HepG2 (cell line): ENCODE measurements around the gene HRCT1.

Experiments used
- EZH2 ChIP-seq: conservative IDR thresholded peaks from 2 replicates; pipeline ENCODE4 v1.6.1; 2012; ENCODE audit warnings: mild to moderate bottlenecking, low read depth, low read length, moderate library complexity
- SP2 ChIP-seq: sonication (generic); formaldehyde crosslinking; IDR thresholded peaks from 2 replicates; pipeline ENCODE4 v1.5.1; 2020; ENCODE audit warnings: mild to moderate bottlenecking, missing genetic modification reagents
- TCF7 ChIP-seq: sonication (generic); IDR thresholded peaks from 2 replicates; pipeline ENCODE4 v1.6.1; 2016; ENCODE audit warnings: antibody characterized with exemption, low read depth
- ZNF329 ChIP-seq: sonication (generic); formaldehyde crosslinking; IDR thresholded peaks from 2 replicates; pipeline ENCODE4 v1.9.0; 2021; ENCODE audit warnings: low read depth, mild to moderate bottlenecking, missing genetic modification reagents
- ZNF629 ChIP-seq: sonication (generic); formaldehyde crosslinking; conservative IDR thresholded peaks from 2 replicates; pipeline ENCODE4 v1.5.0; 2020; ENCODE audit warnings: missing genetic modification reagents
- TF ChIP-seq, protein P1 (sequence below): sonication (generic); formaldehyde crosslinking; IDR thresholded peaks from 2 replicates; pipeline ENCODE4 v1.5.0; 2020; ENCODE audit warnings: mild to moderate bottlenecking, missing genetic modification reagents, moderate library complexity
- TF ChIP-seq, protein P2 (sequence below): sonication (generic); formaldehyde crosslinking; IDR thresholded peaks from 2 replicates; pipeline ENCODE4 v1.4.0; 2020; ENCODE audit warnings: missing genetic modification reagents, mild to moderate bottlenecking, borderline replicate concordance
- TF ChIP-seq, protein P3 (sequence below): sonication (generic); formaldehyde crosslinking; conservative IDR thresholded peaks from 2 replicates; pipeline ENCODE4 v1.4.0; 2020; ENCODE audit warnings: missing genetic modification reagents

DNA sequence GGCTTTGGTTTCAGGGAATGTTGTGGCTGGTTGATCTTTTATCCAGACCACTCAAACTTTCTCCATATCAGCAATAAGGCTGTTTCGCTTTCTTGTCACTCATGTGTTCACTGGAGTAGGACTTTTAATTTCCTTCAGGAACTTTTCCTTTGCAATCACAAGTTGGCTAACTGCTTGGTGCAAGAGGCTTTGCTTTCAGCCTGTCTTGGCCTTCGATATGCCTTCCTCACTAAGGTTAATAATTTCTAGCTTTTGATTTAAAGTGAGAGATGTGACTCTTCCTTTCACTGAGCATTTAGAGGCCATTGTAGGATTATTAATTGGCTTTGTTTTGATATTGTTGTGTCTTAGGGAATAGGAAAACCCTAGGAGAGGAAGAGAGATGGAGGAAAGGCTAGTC, 7.0 kb upstream of the HRCT1 start:
- TF ChIP-seq, protein P1, sequence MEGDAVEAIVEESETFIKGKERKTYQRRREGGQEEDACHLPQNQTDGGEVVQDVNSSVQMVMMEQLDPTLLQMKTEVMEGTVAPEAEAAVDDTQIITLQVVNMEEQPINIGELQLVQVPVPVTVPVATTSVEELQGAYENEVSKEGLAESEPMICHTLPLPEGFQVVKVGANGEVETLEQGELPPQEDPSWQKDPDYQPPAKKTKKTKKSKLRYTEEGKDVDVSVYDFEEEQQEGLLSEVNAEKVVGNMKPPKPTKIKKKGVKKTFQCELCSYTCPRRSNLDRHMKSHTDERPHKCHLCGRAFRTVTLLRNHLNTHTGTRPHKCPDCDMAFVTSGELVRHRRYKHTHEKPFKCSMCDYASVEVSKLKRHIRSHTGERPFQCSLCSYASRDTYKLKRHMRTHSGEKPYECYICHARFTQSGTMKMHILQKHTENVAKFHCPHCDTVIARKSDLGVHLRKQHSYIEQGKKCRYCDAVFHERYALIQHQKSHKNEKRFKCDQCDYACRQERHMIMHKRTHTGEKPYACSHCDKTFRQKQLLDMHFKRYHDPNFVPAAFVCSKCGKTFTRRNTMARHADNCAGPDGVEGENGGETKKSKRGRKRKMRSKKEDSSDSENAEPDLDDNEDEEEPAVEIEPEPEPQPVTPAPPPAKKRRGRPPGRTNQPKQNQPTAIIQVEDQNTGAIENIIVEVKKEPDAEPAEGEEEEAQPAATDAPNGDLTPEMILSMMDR (CRISPR knock-in tag): no peak
- TF ChIP-seq ZNF629 (CRISPR knock-in tag) (no peak), TCF7 (no peak), EZH2 (no peak), SP2 (no peak), ZNF329 (CRISPR knock-in tag) (no peak)
- TF ChIP-seq, protein P2, sequence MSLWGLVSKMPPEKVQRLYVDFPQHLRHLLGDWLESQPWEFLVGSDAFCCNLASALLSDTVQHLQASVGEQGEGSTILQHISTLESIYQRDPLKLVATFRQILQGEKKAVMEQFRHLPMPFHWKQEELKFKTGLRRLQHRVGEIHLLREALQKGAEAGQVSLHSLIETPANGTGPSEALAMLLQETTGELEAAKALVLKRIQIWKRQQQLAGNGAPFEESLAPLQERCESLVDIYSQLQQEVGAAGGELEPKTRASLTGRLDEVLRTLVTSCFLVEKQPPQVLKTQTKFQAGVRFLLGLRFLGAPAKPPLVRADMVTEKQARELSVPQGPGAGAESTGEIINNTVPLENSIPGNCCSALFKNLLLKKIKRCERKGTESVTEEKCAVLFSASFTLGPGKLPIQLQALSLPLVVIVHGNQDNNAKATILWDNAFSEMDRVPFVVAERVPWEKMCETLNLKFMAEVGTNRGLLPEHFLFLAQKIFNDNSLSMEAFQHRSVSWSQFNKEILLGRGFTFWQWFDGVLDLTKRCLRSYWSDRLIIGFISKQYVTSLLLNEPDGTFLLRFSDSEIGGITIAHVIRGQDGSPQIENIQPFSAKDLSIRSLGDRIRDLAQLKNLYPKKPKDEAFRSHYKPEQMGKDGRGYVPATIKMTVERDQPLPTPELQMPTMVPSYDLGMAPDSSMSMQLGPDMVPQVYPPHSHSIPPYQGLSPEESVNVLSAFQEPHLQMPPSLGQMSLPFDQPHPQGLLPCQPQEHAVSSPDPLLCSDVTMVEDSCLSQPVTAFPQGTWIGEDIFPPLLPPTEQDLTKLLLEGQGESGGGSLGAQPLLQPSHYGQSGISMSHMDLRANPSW (CRISPR knock-in tag): no peak
- TF ChIP-seq, protein P3, sequence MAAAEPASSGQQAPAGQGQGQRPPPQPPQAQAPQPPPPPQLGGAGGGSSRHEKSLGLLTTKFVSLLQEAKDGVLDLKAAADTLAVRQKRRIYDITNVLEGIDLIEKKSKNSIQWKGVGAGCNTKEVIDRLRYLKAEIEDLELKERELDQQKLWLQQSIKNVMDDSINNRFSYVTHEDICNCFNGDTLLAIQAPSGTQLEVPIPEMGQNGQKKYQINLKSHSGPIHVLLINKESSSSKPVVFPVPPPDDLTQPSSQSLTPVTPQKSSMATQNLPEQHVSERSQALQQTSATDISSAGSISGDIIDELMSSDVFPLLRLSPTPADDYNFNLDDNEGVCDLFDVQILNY (CRISPR knock-in tag): no peak
